HepG2 (cell line): ENCODE measurements around the gene TSPAN3. TPM values are rescaled to one million over a fixed set of nuclear protein-coding genes. Genes with fewer than 3 reads are reported as not detected.

ENCODE experiments used
- ATAC-seq: fragments of 200-7000 bp; cut with Tn5 transposase; 3 replicates; pipeline ENCODE4 v1.9.1; 2020; ENCODE audit warnings: mild to moderate bottlenecking, moderate library complexity
- BruUV-seq: library from RNA; stranded (reverse); fragments of 400-500 nt; replicated peaks from 2 replicates; lab custom pipeline; 2021; lab: Mats Ljungman, UMichigan
- CTCF ChIA-PET: fragments of 300-600 bp; formaldehyde crosslinking; extraction: SDS; loops from one replicate; lab custom pipeline; 2021; ENCODE audit warnings: low total read pairs, inconsistent platforms, low intra/inter-chr PET ratio; lab: Yijun Ruan, JAX
- POLR2A ChIA-PET: fragments of 350-600 bp; sonication (Branson Sonifier 250); formaldehyde crosslinking; loops from one replicate; lab custom pipeline; 2020; ENCODE audit warnings: antibody characterized with exemption, inconsistent platforms; lab: Yijun Ruan, JAX
- DNase-seq: peaks from one replicate; pipeline ENCODE4 v3.0.0-alpha.2; 2015; ENCODE audit warnings: low spot score
- FAIRE-seq: peaks from 3 replicates; lab custom pipeline; 2011; peaks lifted over from hg19 to GRCh38; lab: Jason Lieb, UNC
- H2AFZ ChIP-seq: one replicate; pipeline ENCODE4 v1.6.1; 2011; ENCODE audit warnings: low read length, inconsistent platforms
- H3K27ac ChIP-seq: fragments of 300-600 bp; 3 replicates; pipeline ENCODE4 v1.8.0; 2011; ENCODE audit warnings: mixed run types, mild to moderate bottlenecking, mixed read lengths, low read length, inconsistent platforms; ENCODE audit not compliant: insufficient read depth; ENCODE audit errors: extremely low read length
- H3K27me3 ChIP-seq, 2 experiments: fragments of 200-600 bp in 1 of 2; 2 replicates in 1 of 2; 3 replicates in 1 of 2; pipeline versions ENCODE4 v1.6.0 to v1.8.0; 2011; ENCODE audit warnings: low read length in 2 of 2, mild to moderate bottlenecking in 2 of 2, moderate library complexity in 2 of 2, inconsistent platforms in 1 of 2; ENCODE audit not compliant: insufficient read depth in 2 of 2, control insufficient read depth in 1 of 2
- H3K36me3 ChIP-seq, 2 experiments: fragments of 200-600 bp in 1 of 2; replicated peaks in 1 of 2; 2 replicates in 1 of 2; 3 replicates in 1 of 2; pipeline versions ENCODE4 v1.5.1 to v1.8.0; 2011; ENCODE audit warnings: low read length in 2 of 2, inconsistent platforms in 1 of 2; ENCODE audit not compliant: insufficient read depth in 2 of 2, control insufficient read depth in 1 of 2
- H3K4me1 ChIP-seq: 2 replicates; pipeline ENCODE4 v1.5.1; 2012; ENCODE audit warnings: low read length, inconsistent platforms; ENCODE audit not compliant: insufficient read depth
- H3K4me2 ChIP-seq: 2 replicates; pipeline ENCODE4 v1.6.0; 2011; ENCODE audit warnings: low read depth, low read length, inconsistent platforms
- H3K4me3 ChIP-seq, 3 experiments: fragments of 200-600 bp in 1 of 3; sonication (generic), shearing (Covaris generic) in 1 of 3; replicated peaks in 1 of 3; 2 replicates each; pipeline ENCODE4 v1.5.1; 2011 to 2016; ENCODE audit warnings: low read length in 3 of 3, inconsistent platforms in 2 of 3, low read depth in 2 of 3, mild to moderate bottlenecking in 2 of 3, control low read depth in 1 of 3, mixed read lengths in 1 of 3; ENCODE audit not compliant: insufficient read depth in 1 of 3
- H3K79me2 ChIP-seq: one replicate; pipeline ENCODE4 v1.6.1; 2011; ENCODE audit warnings: low read length, inconsistent platforms; ENCODE audit not compliant: insufficient read depth
- H3K9ac ChIP-seq: 2 replicates; pipeline ENCODE4 v1.6.0; 2011; ENCODE audit warnings: mild to moderate bottlenecking, low read depth, low read length, inconsistent platforms; ENCODE audit not compliant: insufficient read depth
- H3K9me3 ChIP-seq: 2 replicates; pipeline ENCODE4 v1.5.1; 2012; ENCODE audit warnings: mild to moderate bottlenecking, low read length
- H4K20me1 ChIP-seq: 2 replicates; pipeline ENCODE4 v1.6.0; 2011; ENCODE audit warnings: inconsistent platforms, mild to moderate bottlenecking, low read length, moderate library complexity; ENCODE audit not compliant: insufficient read depth
- AGO2 ChIP-seq: fragments of 200-400 bp; formaldehyde crosslinking; optimal IDR thresholded peaks from 2 replicates; pipeline ENCODE3; 2017; ENCODE audit warnings: mild to moderate bottlenecking, low read depth, low read length, moderate library complexity
- HDAC1 ChIP-seq: sonication (generic); formaldehyde crosslinking; IDR thresholded peaks from 2 replicates; pipeline ENCODE4 v1.5.1; 2020; ENCODE audit warnings: mild to moderate bottlenecking, missing genetic modification reagents
- KMT2A ChIP-seq: sonication (generic); formaldehyde crosslinking; IDR thresholded peaks from 2 replicates; pipeline ENCODE4 v1.4.0; 2020; ENCODE audit warnings: missing genetic modification reagents
- MXI1 ChIP-seq: IDR thresholded peaks from 3 replicates; pipeline ENCODE4 v1.6.1; 2012; ENCODE audit warnings: low read depth, low read length, inconsistent platforms, borderline replicate concordance
- RXRA ChIP-seq: sonication (generic); formaldehyde crosslinking; IDR thresholded peaks from 2 replicates; pipeline ENCODE4 v1.5.1; 2020; ENCODE audit warnings: missing genetic modification reagents
- ZNF614 ChIP-seq: IDR thresholded peaks from 2 replicates; pipeline ENCODE4 v1.6.1; 2018; ENCODE audit warnings: missing biosample characterization, missing genetic modification reagents, inconsistent platforms, borderline replicate concordance
- WGBS: methylation state at CpG from one replicate; pipeline ENCODE4 v1.1.6; 2017; ENCODE audit warnings: low lambda C conversion rate; 5-methylcytosine and 5-hydroxymethylcytosine counted together
- in situ Hi-C: cut with HindIII; loops from 2 replicates; pipeline ENCODE4 v1.10.0; 2017; ENCODE audit warnings: low pct_unique_long_range_greater_than_20kb; ENCODE audit not compliant: extremely low pct_ligation_motif_present
- intact Hi-C: fragments of 100-400 bp; cut with micrococcal nuclease; formaldehyde crosslinking; loops from one replicate; pipeline ENCODE4 v1.10.0; 2022; ENCODE audit not compliant: unreplicated experiment
- polyA plus RNA-seq, 8 experiments: library from polyadenylated mRNA; depleted of rRNA in 3 of 8; stranded (reverse) in 7 of 8; unstranded in 1 of 8; fragments of >200 nt; fragmentation: Illumina TruSeq in 4 of 8; extraction: Trizol in 4 of 8; gene quantifications; 2 replicates each; pipeline versions ENCODE4 v1.2.1 to v1.2.3, GENCODE V29; 2011 to 2016; ENCODE audit warnings: low read depth in 4 of 8, missing spikeins in 1 of 8, mixed read lengths in 1 of 8; ENCODE audit not compliant: insufficient read depth in 1 of 8
- total RNA-seq, 5 experiments: library from RNA; depleted of rRNA; stranded (reverse); fragments of >200 nt; fragmentation: Illumina TruSeq; extraction: Trizol; gene quantifications; 2 replicates each; pipeline ENCODE4 v1.2.3, GENCODE V29; 2016; ENCODE audit warnings: low read depth in 1 of 5

TSPAN3 gene
- total and polyA plus RNA-seq, 2 of the 13 experiments (the other 11 are each of a cell fraction or from before 2014, with no cell fraction given), result 167 to 170 TPM

DNA sequence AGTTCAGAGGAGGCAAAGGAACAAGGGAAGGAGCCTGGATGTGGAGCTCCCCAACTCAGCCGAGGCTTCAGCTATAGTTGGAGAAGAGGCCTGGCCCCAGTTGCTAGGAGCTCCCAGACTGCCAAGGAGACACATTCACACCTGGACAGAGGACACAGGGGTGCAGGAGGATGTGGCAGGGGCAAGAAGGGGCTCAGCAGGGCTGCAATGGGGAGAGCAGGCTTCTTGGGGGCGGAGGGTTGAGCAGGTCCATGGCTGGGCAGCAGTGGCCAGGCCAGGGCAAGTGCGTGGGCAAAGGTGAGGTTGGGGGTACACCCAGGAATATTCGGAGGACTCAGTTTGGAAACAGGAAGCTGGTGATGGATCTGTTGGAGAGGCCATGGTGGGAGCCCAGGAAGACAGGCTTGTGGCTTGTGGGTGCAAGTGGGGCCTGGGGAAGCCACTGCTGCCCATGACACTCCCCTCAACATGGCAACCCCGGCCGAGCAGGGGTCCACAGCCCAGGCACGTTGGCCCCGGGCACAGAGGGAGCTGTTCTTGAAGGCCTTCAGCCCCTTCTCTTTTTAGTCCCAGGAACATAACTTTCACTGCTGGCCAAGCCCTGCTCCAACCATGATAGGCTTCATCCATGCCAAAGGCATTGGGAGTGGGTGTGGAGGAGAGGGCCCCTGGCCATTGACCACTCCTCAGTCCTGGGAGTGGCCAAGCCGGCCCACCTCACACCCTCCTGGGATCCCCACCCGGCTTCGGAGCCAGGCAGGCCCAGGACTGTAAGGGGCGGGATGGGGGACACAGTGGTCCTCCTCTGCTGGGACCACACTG is 33.3 kb downstream of the TSPAN3 start:
- DNase-seq, result no peak
- intact Hi-C loops, result no loop called here
- TF ChIP-seq KMT2A (CRISPR knock-in tag) (no peak), RXRA (CRISPR knock-in tag) (peak; percentile 13; the same call in 1 of the 2 replicates)
- TF ChIP-seq, all 625 proteins: peak for 1
- ChIA-PET CTCF (no interaction called here), POLR2A (no interaction called here)
- H3K27me3 ChIP-seq, result no peaks in the 10 kb centered on the region
- no peak overlapping the region for H3K27ac ChIP-seq
- H2AFZ ChIP-seq, result no peak overlapping the region
- H3K4me3 ChIP-seq, result no peak overlapping the region
- H4K20me1 ChIP-seq, result no peaks in the 10 kb centered on the region
- no peaks in the 10 kb centered on the region for H3K9me3 ChIP-seq
- no TSS peak for BruUV-seq
- FAIRE-seq (no peak), ATAC-seq (no peak)
- in situ Hi-C loops, result loop anchor here (10.0 kb wide), 1 partner anchor 133 kb away; the partner anchor contains the start of gene SCAPER
- peaks cover 15% of the 10 kb centered on the region for H3K4me1 ChIP-seq
- peaks cover 0 to 6% of the 10 kb centered on the region in 2 experiments; a peak in 2 of 5 replicates for H3K36me3 ChIP-seq
- no peaks in the 10 kb centered on the region for H3K79me2 ChIP-seq
- no peak overlapping the region for H3K4me2 ChIP-seq
- 100% methylated on average over 12 of the region's 12 CpGs for WGBS
- H3K9ac ChIP-seq, result no peak overlapping the region

DNA sequence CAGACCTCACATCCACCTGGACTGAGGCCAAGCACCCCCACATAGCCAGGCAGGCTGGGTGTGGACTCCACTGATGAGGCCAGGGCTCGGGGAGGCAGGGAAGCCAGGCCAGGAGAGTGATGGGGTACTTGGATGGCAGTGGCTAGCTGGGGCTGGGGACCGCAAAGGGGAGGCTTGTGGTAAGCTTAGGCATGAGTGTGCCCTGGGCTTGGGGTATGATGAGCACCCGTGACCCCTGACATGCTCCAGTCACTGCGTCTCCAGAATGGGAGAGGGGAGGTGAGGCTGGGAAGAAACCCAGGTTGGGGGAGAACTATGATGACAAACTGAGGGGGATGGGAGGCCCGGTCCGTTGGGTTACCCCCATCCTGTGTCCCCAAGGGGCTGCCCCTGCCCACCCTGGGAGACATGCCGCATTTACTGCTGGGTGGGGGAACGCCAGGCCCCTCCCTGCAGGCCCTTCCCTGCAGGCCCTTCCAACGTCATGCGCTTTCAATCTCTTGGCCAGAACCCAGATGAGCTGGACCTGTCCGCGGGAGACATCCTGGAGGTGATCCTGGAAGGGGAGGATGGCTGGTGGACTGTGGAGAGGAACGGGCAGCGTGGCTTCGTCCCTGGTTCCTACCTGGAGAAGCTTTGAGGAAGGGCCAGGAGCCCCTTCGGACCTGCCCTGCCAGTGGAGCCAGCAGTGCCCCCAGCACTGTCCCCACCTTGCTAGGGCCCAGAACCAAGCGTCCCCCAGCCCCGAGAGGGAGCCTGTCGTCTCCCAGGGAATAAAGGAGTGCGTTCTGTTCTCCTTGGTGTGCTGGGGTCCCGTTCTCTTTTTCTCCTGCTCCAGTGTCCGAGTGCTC is 34.1 kb downstream of the TSPAN3 start:
- WGBS, result 94% methylated on average over 19 of the region's 22 CpGs
- Histone ChIP-seq H3K9me3 (no peaks in the 10 kb centered on the region), H3K9ac (no peak overlapping the region), H3K4me1 (peaks cover 19% of the 10 kb centered on the region), H3K36me3 (peaks cover 0 to 6% of the 10 kb centered on the region in 2 experiments; a peak in 2 of 5 replicates), H3K4me2 (no peak overlapping the region), H3K79me2 (no peaks in the 10 kb centered on the region), H3K27ac (no peak overlapping the region), H4K20me1 (no peaks in the 10 kb centered on the region), H2AFZ (no peak overlapping the region), H3K27me3 (no peaks in the 10 kb centered on the region), H3K4me3 (no peak overlapping the region)
- ChIA-PET CTCF (no interaction called here), POLR2A (no interaction called here)
- DNase-seq, result no peak
- in situ Hi-C loops (loop anchor here (10.0 kb wide), 1 partner anchor 132 kb away; the partner anchor contains the start of gene SCAPER), intact Hi-C loops (no loop called here)
- BruUV-seq, result no TSS peak
- TF ChIP-seq ZNF614 (CRISPR knock-in tag), result no peak
- TF ChIP-seq HDAC1 (CRISPR knock-in tag), result no peak
- no peak for TF ChIP-seq MXI1
- TF ChIP-seq AGO2, result peak; percentile 54
- ATAC-seq, result no peak
- no peak for FAIRE-seq
